ENCODE measurements around the gene FAM110A.
"Not testable (repeated sequence)": the region's sequence is repeated elsewhere in the genome, so short reads cannot be mapped to it uniquely, and the experiment has no call there.

Gene FAM110A

GRCh38 chr20:843912-844311 is 10.4 kb downstream of the FAM110A start:
- Mint-ChIP-seq H3K27me3 (no peaks in the 10 kb centered on the region), H3K4me1 (peaks cover 33% of the 10 kb centered on the region), H3K27ac (no peak overlapping the region), H3K9me3 (no peaks in the 10 kb centered on the region), H3K36me3 (peaks cover 2% of the 10 kb centered on the region), H3K4me3 (no peak overlapping the region)
- no peak for DNase-seq (ENCODE audit: low spot score in 2 of 2)
- ATAC-seq (ENCODE audit: low read depth) = no peak

GRCh38 chr20:844473-845225 is 11.1 kb downstream of the FAM110A start:
- peaks cover 2% of the 10 kb centered on the region for H3K36me3 Mint-ChIP-seq

GRCh38 chr20:845226-845868 is 11.8 kb downstream of the FAM110A start:
- H3K4me3 Mint-ChIP-seq = peak overlapping the region; percentile 90
- H3K4me1 Mint-ChIP-seq = peaks cover 33% of the 10 kb centered on the region
- peak overlapping the region; percentile 54 for H3K27ac Mint-ChIP-seq
- H3K36me3 Mint-ChIP-seq = no peaks in the 10 kb centered on the region
- DNase-seq (ENCODE audit: low spot score in 2 of 2) (no peak), ATAC-seq (ENCODE audit: low read depth) (no peak)
- no peaks in the 10 kb centered on the region for H3K9me3 Mint-ChIP-seq
- no peaks in the 10 kb centered on the region for H3K27me3 Mint-ChIP-seq

More at GRCh38 chr20:844473-845225, 11.1 kb downstream of the FAM110A start:
- no peak overlapping the region for H3K27ac Mint-ChIP-seq
- ATAC-seq (ENCODE audit: low read depth) = peak; percentile 96
- H3K9me3 Mint-ChIP-seq = no peaks in the 10 kb centered on the region
- no peaks in the 10 kb centered on the region for H3K27me3 Mint-ChIP-seq
- peak; percentile 55 to 75 for DNase-seq (ENCODE audit: low spot score in 2 of 2)
- H3K4me1 Mint-ChIP-seq = peaks cover 33% of the 10 kb centered on the region
- peak overlapping the region; percentile 90 for H3K4me3 Mint-ChIP-seq

- Mint-ChIP-seq H3K27ac (peak overlapping the region; percentile 54), H3K4me3 (peak overlapping the region; percentile 90), H3K36me3 (peaks cover 2% of the 10 kb centered on the region), H3K9me3 (no peaks in the 10 kb centered on the region), H3K4me1 (peaks cover 30% of the 10 kb centered on the region), H3K27me3 (no peaks in the 10 kb centered on the region)
- no peak for ATAC-seq (ENCODE audit: low read depth)
- no peak for DNase-seq (ENCODE audit: low spot score in 2 of 2)
Measured at GRCh38 chr20:845941-846893, 12.7 kb downstream of the FAM110A start.

- H3K36me3 Mint-ChIP-seq = peaks cover 2% of the 10 kb centered on the region
- peak overlapping the region; percentile 82 for H3K27ac Mint-ChIP-seq
- DNase-seq (ENCODE audit: low spot score in 2 of 2) = peak; percentile 39
- H3K27me3 Mint-ChIP-seq = no peaks in the 10 kb centered on the region
- peak; percentile 55 for ATAC-seq (ENCODE audit: low read depth)
- peak overlapping the region; percentile 90 for H3K4me3 Mint-ChIP-seq
- H3K4me1 Mint-ChIP-seq = peaks cover 32% of the 10 kb centered on the region
- H3K9me3 Mint-ChIP-seq = no peaks in the 10 kb centered on the region
Measured at GRCh38 chr20:846894-847278, 13.4 kb downstream of the FAM110A start.

- ATAC-seq (ENCODE audit: low read depth) (no peak), DNase-seq (ENCODE audit: low spot score in 2 of 2) (no peak)
- peaks cover 7% of the 10 kb centered on the region for H3K36me3 Mint-ChIP-seq
- H3K27ac Mint-ChIP-seq = no peak overlapping the region
- peaks cover 32% of the 10 kb centered on the region for H3K4me1 Mint-ChIP-seq
- no peaks in the 10 kb centered on the region for H3K27me3 Mint-ChIP-seq
- peaks cover under 1% of the 10 kb centered on the region for H3K9me3 Mint-ChIP-seq
- H3K4me3 Mint-ChIP-seq = no peak overlapping the region
Measured at GRCh38 chr20:848193-848592, 14.7 kb downstream of the FAM110A start.

GRCh38 chr20:848731-849130 is 15.2 kb downstream of the FAM110A start:
- not testable (repeated sequence) for H3K27me3 Mint-ChIP-seq; H3K36me3 Mint-ChIP-seq; H3K9me3 Mint-ChIP-seq; DNase-seq (ENCODE audit: low spot score in 2 of 2); H3K4me3 Mint-ChIP-seq; H3K27ac Mint-ChIP-seq; ATAC-seq (ENCODE audit: low read depth)
- peaks cover 34% of the 10 kb centered on the region for H3K4me1 Mint-ChIP-seq

- H3K4me3 Mint-ChIP-seq = no peak overlapping the region
- peaks cover 7% of the 10 kb centered on the region for H3K4me1 Mint-ChIP-seq
Measured at GRCh38 chr20:853406-853996, 20.0 kb downstream of the FAM110A start.

GRCh38 chr20:854601-855000 is 21.1 kb downstream of the FAM110A start:
- H3K9me3 Mint-ChIP-seq = peaks cover 1% of the 10 kb centered on the region
- peaks cover 12% of the 10 kb centered on the region for H3K36me3 Mint-ChIP-seq
- H3K4me1 Mint-ChIP-seq = peaks cover 7% of the 10 kb centered on the region
- no peak overlapping the region for H3K27ac Mint-ChIP-seq
- ATAC-seq (ENCODE audit: low read depth) (no peak), DNase-seq (ENCODE audit: low spot score in 2 of 2) (no peak)
- no peak overlapping the region for H3K4me3 Mint-ChIP-seq
- no peaks in the 10 kb centered on the region for H3K27me3 Mint-ChIP-seq

More at GRCh38 chr20:853406-853996, 20.0 kb downstream of the FAM110A start:
- H3K9me3 Mint-ChIP-seq = peaks cover 1% of the 10 kb centered on the region
- DNase-seq (ENCODE audit: low spot score in 2 of 2) = no peak
- no peak overlapping the region for H3K27ac Mint-ChIP-seq
- H3K27me3 Mint-ChIP-seq = no peaks in the 10 kb centered on the region
- no peak for ATAC-seq (ENCODE audit: low read depth)
- peaks cover 12% of the 10 kb centered on the region for H3K36me3 Mint-ChIP-seq

- Mint-ChIP-seq H3K4me3 (no peak overlapping the region), H3K4me1 (peaks cover 9% of the 10 kb centered on the region), H3K9me3 (peaks cover 1% of the 10 kb centered on the region), H3K27ac (no peak overlapping the region), H3K27me3 (no peaks in the 10 kb centered on the region), H3K36me3 (peaks cover 12% of the 10 kb centered on the region)
- ATAC-seq (ENCODE audit: low read depth) (no peak), DNase-seq (ENCODE audit: low spot score in 2 of 2) (no peak)
Measured at GRCh38 chr20:855466-856360, 22.2 kb downstream of the FAM110A start.

GRCh38 chr20:856361-856775 is 22.9 kb downstream of the FAM110A start:
- ATAC-seq (ENCODE audit: low read depth) (no peak), DNase-seq (ENCODE audit: low spot score in 2 of 2) (no peak)
- no peak overlapping the region for H3K4me3 Mint-ChIP-seq
- H3K36me3 Mint-ChIP-seq = peaks cover 10% of the 10 kb centered on the region
- no peak overlapping the region for H3K27ac Mint-ChIP-seq
- no peaks in the 10 kb centered on the region for H3K27me3 Mint-ChIP-seq
- H3K9me3 Mint-ChIP-seq = peaks cover 1% of the 10 kb centered on the region
- H3K4me1 Mint-ChIP-seq = peaks cover 9% of the 10 kb centered on the region

GRCh38 chr20:858011-858410 is 24.5 kb downstream of the FAM110A start:
- Mint-ChIP-seq H3K27ac (no peak overlapping the region), H3K27me3 (no peaks in the 10 kb centered on the region), H3K9me3 (peaks cover 1% of the 10 kb centered on the region), H3K36me3 (peaks cover 9% of the 10 kb centered on the region), H3K4me3 (no peak overlapping the region), H3K4me1 (peaks cover 6% of the 10 kb centered on the region)
- DNase-seq (ENCODE audit: low spot score in 2 of 2) (no peak), ATAC-seq (ENCODE audit: low read depth) (no peak)

- ATAC-seq (ENCODE audit: low read depth) = no peak
- no peaks in the 10 kb centered on the region for H3K27me3 Mint-ChIP-seq
- H3K36me3 Mint-ChIP-seq = peaks cover 6% of the 10 kb centered on the region
- no peak overlapping the region for H3K4me3 Mint-ChIP-seq
- no peaks in the 10 kb centered on the region for H3K9me3 Mint-ChIP-seq
- peaks cover 3% of the 10 kb centered on the region for H3K4me1 Mint-ChIP-seq
- no peak overlapping the region for H3K27ac Mint-ChIP-seq
- no peak for DNase-seq (ENCODE audit: low spot score in 2 of 2)
Measured at GRCh38 chr20:859751-860231, 26.3 kb downstream of the FAM110A start.
